ENCODE measurements around the gene LAP3.

DNA sequence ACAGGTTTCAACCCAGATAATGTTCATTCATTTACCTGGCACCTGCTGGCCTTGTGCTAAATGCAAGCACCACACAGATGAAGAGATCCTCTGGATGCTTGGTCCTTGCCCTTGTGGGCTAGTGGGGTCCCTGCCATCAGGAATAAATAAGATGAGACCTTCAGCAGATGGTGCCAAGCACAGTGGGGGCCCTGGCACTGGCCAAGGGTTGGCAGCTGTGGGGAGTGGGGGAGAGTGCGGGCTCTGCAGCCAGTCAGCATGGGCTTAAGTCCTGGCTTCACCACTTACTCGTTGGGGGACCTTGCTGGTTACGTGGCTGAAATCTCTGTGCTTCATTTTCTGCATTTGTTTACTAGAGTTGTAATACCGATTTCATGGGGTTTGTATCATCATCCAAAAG lies 6.9 kb downstream of the LAP3 start:
- TF ChIP-seq JUND (IDR thresholded peaks at IDR 0.05) (no peak), YY1 (IDR thresholded peaks at IDR 0.05) (no peak), GABPA (IDR thresholded peaks at IDR 0.05 in 1 of 2, conservative IDR thresholded peaks at IDR 0.05 in 1 of 2) (no peak), TAF1 (conservative IDR thresholded peaks at IDR 0.05) (no peak)
- TF ChIP-seq, protein P1, sequence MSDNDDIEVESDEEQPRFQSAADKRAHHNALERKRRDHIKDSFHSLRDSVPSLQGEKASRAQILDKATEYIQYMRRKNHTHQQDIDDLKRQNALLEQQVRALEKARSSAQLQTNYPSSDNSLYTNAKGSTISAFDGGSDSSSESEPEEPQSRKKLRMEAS (IDR thresholded peaks at IDR 0.05), result no peak
- TF ChIP-seq, protein P2, sequence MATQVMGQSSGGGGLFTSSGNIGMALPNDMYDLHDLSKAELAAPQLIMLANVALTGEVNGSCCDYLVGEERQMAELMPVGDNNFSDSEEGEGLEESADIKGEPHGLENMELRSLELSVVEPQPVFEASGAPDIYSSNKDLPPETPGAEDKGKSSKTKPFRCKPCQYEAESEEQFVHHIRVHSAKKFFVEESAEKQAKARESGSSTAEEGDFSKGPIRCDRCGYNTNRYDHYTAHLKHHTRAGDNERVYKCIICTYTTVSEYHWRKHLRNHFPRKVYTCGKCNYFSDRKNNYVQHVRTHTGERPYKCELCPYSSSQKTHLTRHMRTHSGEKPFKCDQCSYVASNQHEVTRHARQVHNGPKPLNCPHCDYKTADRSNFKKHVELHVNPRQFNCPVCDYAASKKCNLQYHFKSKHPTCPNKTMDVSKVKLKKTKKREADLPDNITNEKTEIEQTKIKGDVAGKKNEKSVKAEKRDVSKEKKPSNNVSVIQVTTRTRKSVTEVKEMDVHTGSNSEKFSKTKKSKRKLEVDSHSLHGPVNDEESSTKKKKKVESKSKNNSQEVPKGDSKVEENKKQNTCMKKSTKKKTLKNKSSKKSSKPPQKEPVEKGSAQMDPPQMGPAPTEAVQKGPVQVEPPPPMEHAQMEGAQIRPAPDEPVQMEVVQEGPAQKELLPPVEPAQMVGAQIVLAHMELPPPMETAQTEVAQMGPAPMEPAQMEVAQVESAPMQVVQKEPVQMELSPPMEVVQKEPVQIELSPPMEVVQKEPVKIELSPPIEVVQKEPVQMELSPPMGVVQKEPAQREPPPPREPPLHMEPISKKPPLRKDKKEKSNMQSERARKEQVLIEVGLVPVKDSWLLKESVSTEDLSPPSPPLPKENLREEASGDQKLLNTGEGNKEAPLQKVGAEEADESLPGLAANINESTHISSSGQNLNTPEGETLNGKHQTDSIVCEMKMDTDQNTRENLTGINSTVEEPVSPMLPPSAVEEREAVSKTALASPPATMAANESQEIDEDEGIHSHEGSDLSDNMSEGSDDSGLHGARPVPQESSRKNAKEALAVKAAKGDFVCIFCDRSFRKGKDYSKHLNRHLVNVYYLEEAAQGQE (IDR thresholded peaks at IDR 0.05), result no peak
- TF ChIP-seq, protein P3, sequence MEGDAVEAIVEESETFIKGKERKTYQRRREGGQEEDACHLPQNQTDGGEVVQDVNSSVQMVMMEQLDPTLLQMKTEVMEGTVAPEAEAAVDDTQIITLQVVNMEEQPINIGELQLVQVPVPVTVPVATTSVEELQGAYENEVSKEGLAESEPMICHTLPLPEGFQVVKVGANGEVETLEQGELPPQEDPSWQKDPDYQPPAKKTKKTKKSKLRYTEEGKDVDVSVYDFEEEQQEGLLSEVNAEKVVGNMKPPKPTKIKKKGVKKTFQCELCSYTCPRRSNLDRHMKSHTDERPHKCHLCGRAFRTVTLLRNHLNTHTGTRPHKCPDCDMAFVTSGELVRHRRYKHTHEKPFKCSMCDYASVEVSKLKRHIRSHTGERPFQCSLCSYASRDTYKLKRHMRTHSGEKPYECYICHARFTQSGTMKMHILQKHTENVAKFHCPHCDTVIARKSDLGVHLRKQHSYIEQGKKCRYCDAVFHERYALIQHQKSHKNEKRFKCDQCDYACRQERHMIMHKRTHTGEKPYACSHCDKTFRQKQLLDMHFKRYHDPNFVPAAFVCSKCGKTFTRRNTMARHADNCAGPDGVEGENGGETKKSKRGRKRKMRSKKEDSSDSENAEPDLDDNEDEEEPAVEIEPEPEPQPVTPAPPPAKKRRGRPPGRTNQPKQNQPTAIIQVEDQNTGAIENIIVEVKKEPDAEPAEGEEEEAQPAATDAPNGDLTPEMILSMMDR (IDR thresholded peaks at IDR 0.05; ENCODE audit: low read depth, low read length, missing input control), result no peak
